ENCODE results near the gene INO80. TPM values are rescaled to one million over a fixed set of nuclear protein-coding genes. Genes with fewer than 3 reads are reported as not detected.
"Not testable (repeated sequence)": the region's sequence is repeated elsewhere in the genome, so short reads cannot be mapped to it uniquely, and the experiment has no call there.

Gene INO80
- polyA plus RNA-seq, 4 donors, result 6.9 to 18.7 (median 11.5) TPM

GRCh38 chr15:40957041-40957555, 159.0 kb downstream of the INO80 start:
- 70 to 86% (median 76%) methylated on average over 4 of the region's 4 CpGs for WGBS, 3 donors
- peaks cover 0 to 3% (median 0%) of the 10 kb centered on the region in 3 donors for H3K36me3 ChIP-seq (ENCODE audit: control insufficient read depth in 3 of 3, insufficient read depth in 2 of 3, low read depth in 1 of 3, low read length in 3 of 3)
- no peak overlapping the region for H3K4me3 ChIP-seq (ENCODE audit: low read depth in 1 of 3, low read length in 3 of 3)
- H3K4me1 ChIP-seq (ENCODE audit: control insufficient read depth in 3 of 3, insufficient read depth in 2 of 3, low read depth in 1 of 3, low read length in 2 of 3), result peaks cover 0 to 15% (median 3%) of the 10 kb centered on the region in 3 donors
- peaks cover 0 to under 1% of the 10 kb centered on the region in 2 donors for H3K9me3 ChIP-seq (ENCODE audit: control insufficient read depth in 2 of 2, insufficient read depth in 1 of 2, low read depth in 1 of 2, low read length in 1 of 2)
- no peak overlapping the region for H3K27ac ChIP-seq (ENCODE audit: low read depth in 1 of 3, low read length in 2 of 3)
- DNase-seq (no peak), FAIRE-seq (no peak)
- H3K27me3 ChIP-seq (ENCODE audit: control insufficient read depth in 3 of 3, insufficient read depth in 3 of 3, low read length in 3 of 3), result peaks cover 0 to 4% (median 0%) of the 10 kb centered on the region in 3 donors

DNA sequence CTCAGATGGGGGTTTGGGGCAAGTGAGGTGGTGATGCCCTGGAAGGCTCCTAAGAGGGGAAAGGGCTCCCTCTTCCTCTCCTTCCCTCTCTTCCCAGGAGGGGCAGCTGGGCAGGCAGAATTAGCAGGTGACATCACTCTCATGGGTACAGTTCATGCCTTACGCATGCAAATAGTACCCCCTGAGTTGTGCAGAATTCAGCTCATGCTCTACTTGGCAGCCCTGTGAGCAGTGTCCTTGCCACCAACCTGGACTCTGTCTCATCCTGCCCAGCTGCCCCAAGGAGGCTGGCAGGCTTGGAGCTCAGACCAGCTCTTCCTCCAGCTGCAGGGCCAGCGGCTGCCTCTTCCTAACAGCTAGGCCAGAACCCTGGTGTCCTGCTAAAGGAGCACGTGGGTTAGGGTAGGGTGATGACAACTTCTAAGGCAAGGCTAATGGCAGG, 159.5 kb downstream of the INO80 start:
- DNase-seq (no peak), FAIRE-seq (no peak)
- Histone ChIP-seq H3K27me3 (ENCODE audit: control insufficient read depth in 3 of 3, insufficient read depth in 3 of 3, low read length in 3 of 3) (peaks cover 0 to 4% (median 0%) of the 10 kb centered on the region in 3 donors), H3K36me3 (ENCODE audit: control insufficient read depth in 3 of 3, insufficient read depth in 2 of 3, low read depth in 1 of 3, low read length in 3 of 3) (peaks cover 0 to 3% (median 0%) of the 10 kb centered on the region in 3 donors), H3K27ac (ENCODE audit: low read depth in 1 of 3, low read length in 2 of 3) (no peak overlapping the region), H3K9me3 (ENCODE audit: control insufficient read depth in 2 of 2, insufficient read depth in 1 of 2, low read depth in 1 of 2, low read length in 1 of 2) (no peaks in the 10 kb centered on the region), H3K4me3 (ENCODE audit: low read depth in 1 of 3, low read length in 3 of 3) (no peak overlapping the region), H3K4me1 (ENCODE audit: control insufficient read depth in 3 of 3, insufficient read depth in 2 of 3, low read depth in 1 of 3, low read length in 2 of 3) (peaks cover 0 to 15% (median 3%) of the 10 kb centered on the region in 3 donors)
- 89 to 97% (median 92%) methylated on average over 3 of the region's 3 CpGs for WGBS, 3 donors

DNA sequence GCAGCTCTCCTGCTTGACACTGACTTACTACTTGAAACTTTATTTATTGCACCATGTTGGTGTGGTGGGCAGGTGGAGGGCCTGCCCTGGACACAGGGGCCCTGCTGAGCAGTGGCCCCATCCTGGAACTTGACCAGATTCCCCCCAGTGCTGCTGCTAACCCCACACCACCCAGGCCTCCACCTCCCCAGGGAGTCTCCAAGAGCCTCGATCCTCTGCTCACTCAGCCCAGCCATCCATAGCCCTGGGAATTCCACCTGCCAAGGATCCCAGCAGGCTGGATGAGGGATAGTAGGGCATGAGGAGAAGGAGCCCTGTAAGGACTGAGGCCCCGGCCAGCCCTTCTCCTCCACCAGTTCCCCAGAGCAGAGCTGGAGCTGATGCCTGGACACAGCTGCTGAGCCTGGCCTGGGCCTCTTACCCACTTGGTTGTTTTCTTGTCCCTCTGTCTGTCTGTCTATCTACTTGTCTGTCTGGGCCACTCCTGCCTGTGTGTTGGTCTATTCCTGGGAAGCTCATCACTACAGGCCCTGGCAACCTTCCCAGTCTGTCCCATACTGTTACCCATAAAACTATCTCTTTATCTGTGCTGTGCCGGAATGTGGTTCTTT, 160.0 kb downstream of the INO80 start:
- Histone ChIP-seq H3K4me1 (ENCODE audit: control insufficient read depth in 3 of 3, insufficient read depth in 2 of 3, low read depth in 1 of 3, low read length in 2 of 3) (peaks cover 0 to 14% (median 3%) of the 10 kb centered on the region in 3 donors), H3K27me3 (ENCODE audit: control insufficient read depth in 3 of 3, insufficient read depth in 3 of 3, low read length in 3 of 3) (peaks cover 0 to 4% (median 0%) of the 10 kb centered on the region in 3 donors), H3K4me3 (ENCODE audit: low read depth in 1 of 3, low read length in 3 of 3) (no peak overlapping the region), H3K27ac (ENCODE audit: low read depth in 1 of 3, low read length in 2 of 3) (no peak overlapping the region), H3K36me3 (ENCODE audit: control insufficient read depth in 3 of 3, insufficient read depth in 2 of 3, low read depth in 1 of 3, low read length in 3 of 3) (peaks cover 0 to 3% (median 0%) of the 10 kb centered on the region in 3 donors), H3K9me3 (ENCODE audit: control insufficient read depth in 2 of 2, insufficient read depth in 1 of 2, low read depth in 1 of 2, low read length in 1 of 2) (no peaks in the 10 kb centered on the region)
- WGBS, 3 donors, result 76 to 86% (median 77%) methylated on average over 3 of the region's 3 CpGs
- FAIRE-seq (no peak), DNase-seq (no peak)

DNA sequence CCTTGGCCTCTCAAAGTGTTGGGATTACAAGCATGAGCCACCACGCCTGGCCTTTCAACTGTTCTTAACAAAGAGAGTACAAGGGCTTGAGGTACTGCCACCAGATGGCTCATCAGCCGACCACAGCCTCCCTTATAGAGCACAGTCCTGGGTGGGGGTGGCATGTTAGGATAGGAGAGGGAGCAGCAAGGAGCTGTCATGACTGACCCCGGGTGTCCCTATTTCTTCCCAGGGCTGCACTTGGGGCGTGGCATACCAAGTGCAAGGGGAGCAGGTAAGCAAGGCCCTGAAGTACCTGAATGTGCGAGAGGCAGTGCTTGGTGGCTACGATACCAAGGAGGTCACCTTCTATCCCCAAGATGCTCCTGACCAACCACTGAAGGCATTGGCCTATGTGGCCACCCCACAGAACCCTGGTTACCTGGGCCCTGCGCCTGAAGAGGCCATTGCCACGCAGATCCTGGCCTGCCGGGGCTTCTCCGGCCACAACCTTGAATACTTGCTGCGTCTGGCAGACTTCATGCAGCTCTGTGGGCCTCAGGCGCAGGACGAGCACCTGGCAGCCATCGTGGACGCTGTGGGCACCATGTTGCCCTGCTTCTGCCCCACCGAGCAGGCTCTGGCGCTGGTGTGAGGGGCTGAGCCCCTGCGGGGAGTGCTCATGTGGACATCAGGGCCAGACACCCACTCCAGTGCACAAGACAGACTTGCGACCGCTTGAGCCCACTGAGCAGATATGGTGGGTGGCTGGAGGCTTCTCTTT, 160.8 kb downstream of the INO80 start:
- no peak for DNase-seq
- Histone ChIP-seq H3K27ac (ENCODE audit: low read depth in 1 of 3, low read length in 2 of 3) (no peak overlapping the region), H3K4me3 (ENCODE audit: low read depth in 1 of 3, low read length in 3 of 3) (no peak overlapping the region), H3K36me3 (ENCODE audit: control insufficient read depth in 3 of 3, insufficient read depth in 2 of 3, low read depth in 1 of 3, low read length in 3 of 3) (peaks cover 0 to 3% (median 0%) of the 10 kb centered on the region in 3 donors), H3K4me1 (ENCODE audit: control insufficient read depth in 3 of 3, insufficient read depth in 2 of 3, low read depth in 1 of 3, low read length in 2 of 3) (peaks cover 0 to 7% (median 3%) of the 10 kb centered on the region in 3 donors), H3K9me3 (ENCODE audit: control insufficient read depth in 2 of 2, insufficient read depth in 1 of 2, low read depth in 1 of 2, low read length in 1 of 2) (no peaks in the 10 kb centered on the region), H3K27me3 (ENCODE audit: control insufficient read depth in 3 of 3, insufficient read depth in 3 of 3, low read length in 3 of 3) (peaks cover 0 to 4% (median 0%) of the 10 kb centered on the region in 3 donors)
- FAIRE-seq, result no peak
- WGBS, 3 donors, result 87 to 90% (median 90%) methylated on average over 20 of the region's 20 CpGs

GRCh38 chr15:40954158-40954848, 161.8 kb downstream of the INO80 start:
- peak in 1 of 2 donors; percentile 11 for DNase-seq
- H3K27ac ChIP-seq (ENCODE audit: low read depth in 1 of 3, low read length in 2 of 3); H3K36me3 ChIP-seq (ENCODE audit: control insufficient read depth in 3 of 3, insufficient read depth in 2 of 3, low read depth in 1 of 3, low read length in 3 of 3); H3K27me3 ChIP-seq (ENCODE audit: control insufficient read depth in 3 of 3, insufficient read depth in 3 of 3, low read length in 3 of 3); H3K9me3 ChIP-seq (ENCODE audit: control insufficient read depth in 2 of 2, insufficient read depth in 1 of 2, low read depth in 1 of 2, low read length in 1 of 2); FAIRE-seq: not testable (repeated sequence)
- Histone ChIP-seq H3K4me3 (ENCODE audit: low read depth in 1 of 3, low read length in 3 of 3) (peak overlapping the region in 1 of 3 donors; percentile 74), H3K4me1 (ENCODE audit: control insufficient read depth in 3 of 3, insufficient read depth in 2 of 3, low read depth in 1 of 3, low read length in 2 of 3) (peaks cover 0 to 16% (median 3%) of the 10 kb centered on the region in 3 donors)
- 77 to 82% (median 79%) methylated on average over 8 of the region's 8 CpGs for WGBS, 3 donors

DNA sequence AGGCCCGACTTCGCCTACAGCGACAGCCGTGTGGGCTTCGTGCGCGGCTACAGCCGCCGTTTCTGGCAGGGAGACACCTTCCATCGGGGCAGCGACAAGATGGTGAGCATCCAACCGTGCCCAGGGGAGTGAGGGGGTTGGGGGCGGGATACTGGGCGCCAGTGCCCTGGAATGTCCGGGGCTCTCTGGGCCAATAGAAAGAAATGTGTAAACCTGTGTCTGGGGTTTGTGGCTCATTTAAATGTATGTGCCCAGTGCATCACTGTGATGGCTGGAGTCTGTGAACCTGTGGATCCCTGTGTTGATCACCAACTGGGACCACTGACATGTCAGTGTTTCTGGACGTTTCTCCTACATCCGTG, 162.4 kb downstream of the INO80 start:
- no peak for FAIRE-seq
- peaks cover 0 to 19% (median 3%) of the 10 kb centered on the region in 3 donors for H3K4me1 ChIP-seq (ENCODE audit: control insufficient read depth in 3 of 3, insufficient read depth in 2 of 3, low read depth in 1 of 3, low read length in 2 of 3)
- H3K9me3 ChIP-seq (ENCODE audit: control insufficient read depth in 2 of 2, insufficient read depth in 1 of 2, low read depth in 1 of 2, low read length in 1 of 2), result no peaks in the 10 kb centered on the region
- peak overlapping the region; percentile 46 to 74 (median 56) for H3K4me3 ChIP-seq (ENCODE audit: low read depth in 1 of 3, low read length in 3 of 3)
- H3K36me3 ChIP-seq (ENCODE audit: control insufficient read depth in 3 of 3, insufficient read depth in 2 of 3, low read depth in 1 of 3, low read length in 3 of 3), result peaks cover 0 to 3% (median 0%) of the 10 kb centered on the region in 3 donors
- H3K27ac ChIP-seq (ENCODE audit: low read depth in 1 of 3, low read length in 2 of 3), result peak overlapping the region in 2 of 3 donors; percentile 40 to 94
- peaks cover 0 to 4% (median 0%) of the 10 kb centered on the region in 3 donors for H3K27me3 ChIP-seq (ENCODE audit: control insufficient read depth in 3 of 3, insufficient read depth in 3 of 3, low read length in 3 of 3)
- 5 to 13% (median 13%) methylated on average over 17 of the region's 17 CpGs for WGBS, 3 donors
- no peak for DNase-seq

DNA sequence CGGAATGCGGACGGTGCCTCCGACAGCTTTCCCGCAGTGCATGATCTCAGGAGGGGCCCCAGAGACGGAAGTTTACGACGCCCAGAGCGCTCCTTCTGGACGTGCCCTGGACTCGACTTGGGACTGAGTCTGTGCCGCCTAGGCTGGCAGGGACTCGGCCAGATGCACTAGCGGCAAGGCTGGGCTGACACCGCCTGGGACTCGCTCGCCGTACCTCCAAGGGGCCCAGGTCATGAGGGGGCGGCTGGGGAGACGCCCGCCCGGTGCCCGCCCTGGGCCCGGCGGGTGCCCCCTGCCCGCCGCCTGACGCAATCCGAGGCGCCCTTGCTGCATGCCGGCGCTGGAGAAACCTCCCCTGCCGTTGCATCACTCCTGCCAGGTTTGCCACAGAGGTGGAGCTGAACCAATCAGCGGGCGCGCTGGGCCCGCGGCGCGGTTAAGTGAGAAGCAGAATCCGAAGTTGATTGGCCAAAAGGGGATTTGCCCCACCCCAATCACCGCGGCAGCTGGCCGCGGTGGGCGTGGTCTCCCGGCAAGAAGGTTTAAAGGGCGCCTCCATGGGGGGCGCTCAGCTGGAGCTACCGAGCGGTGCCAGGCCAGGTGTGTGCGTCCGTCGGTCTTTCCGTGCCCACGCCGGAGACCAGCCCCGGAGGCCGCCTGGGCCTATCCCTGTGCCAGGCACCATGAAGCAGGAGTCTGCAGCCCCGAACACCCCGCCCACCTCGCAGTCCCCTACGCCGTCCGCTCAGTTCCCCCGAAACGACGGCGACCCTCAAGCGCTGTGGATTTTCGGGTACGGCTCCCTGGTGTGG, 163.0 kb downstream of the INO80 start, which contains the start of gene CHAC1:
Gene CHAC1, plus strand, starts transcription at position 571 of the 812 bp plus-strand sequence. Its CDS starts 113 bp downstream, at position 684.
- Histone ChIP-seq H3K36me3 (ENCODE audit: control insufficient read depth in 3 of 3, insufficient read depth in 2 of 3, low read depth in 1 of 3, low read length in 3 of 3) (peaks cover 0 to 3% (median 0%) of the 10 kb centered on the region in 3 donors), H3K4me3 (ENCODE audit: low read depth in 1 of 3, low read length in 3 of 3) (peak within 1 kb of the TSS; percentile 46 to 74 (median 56)), H3K4me1 (ENCODE audit: control insufficient read depth in 3 of 3, insufficient read depth in 2 of 3, low read depth in 1 of 3, low read length in 2 of 3) (peaks cover 0 to 19% (median 3%) of the 10 kb centered on the region in 3 donors), H3K27ac (ENCODE audit: low read depth in 1 of 3, low read length in 2 of 3) (peak within 1 kb of the TSS; percentile 56 to 94 (median 73)), H3K27me3 (ENCODE audit: control insufficient read depth in 3 of 3, insufficient read depth in 3 of 3, low read length in 3 of 3) (peaks cover 0 to 4% (median 0%) of the 10 kb centered on the region in 3 donors), H3K9me3 (ENCODE audit: control insufficient read depth in 2 of 2, insufficient read depth in 1 of 2, low read depth in 1 of 2, low read length in 1 of 2) (no peaks in the 10 kb centered on the region)
- DNase-seq, result peak; percentile 97
- WGBS, 3 donors, result 0 to 1% (median 1%) methylated on average over 54 to 72 of the region's 72 CpGs
- no peak for FAIRE-seq
